ENCODE measurements around the gene TAF4B. TPM values are rescaled to one million over a fixed set of nuclear protein-coding genes. Genes with fewer than 3 reads are reported as not detected.

Gene TAF4B
- total and polyA plus RNA-seq, 10 of the 15 experiments (the other 5 are each of a cell fraction or from before 2014, with no cell fraction given) = 2.3 to 15.0 (median 12.2) TPM

DNA sequence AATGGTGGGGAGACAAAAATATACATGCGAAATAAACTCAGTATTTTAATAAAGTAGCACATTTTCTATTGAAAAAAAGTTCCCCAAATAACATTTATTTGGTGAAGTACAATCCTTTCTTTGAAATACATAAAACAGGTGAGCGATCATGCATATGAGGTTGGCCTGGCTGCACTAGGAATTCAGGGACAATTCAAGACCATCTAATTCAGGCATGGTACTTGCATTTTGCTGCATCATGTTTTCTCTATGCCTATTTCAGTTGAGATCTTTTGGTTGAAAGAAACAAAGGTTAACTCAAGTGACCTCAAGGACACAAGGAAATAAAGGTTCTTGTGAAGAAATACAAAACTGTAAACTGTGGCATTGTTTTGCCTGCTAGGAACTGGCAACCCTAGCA is 19.8 kb upstream of the TAF4B start:
- in situ Hi-C loops (cut with MboI) = no loop called here

More for the DNA sequence above, 19.8 kb upstream of the TAF4B start:
- H3K4me2 ChIP-seq (ENCODE audit: control insufficient read depth, insufficient read depth) = no peak overlapping the region
- BruUV-seq (replicated peaks) = no TSS peak
- no peak for FAIRE-seq
- RAD21 ChIA-PET (ENCODE audit: unreplicated experiment) = interaction anchor here (0.7 kb wide), 1 partner anchor 69 kb away, joined by 3 read pairs; no protein-coding TSS in a partner anchor
- no peak overlapping the region for H3K9ac ChIP-seq (ENCODE audit: control insufficient read depth, insufficient read depth, low read length)
- no peaks in the 10 kb centered on the region for H3K36me3 ChIP-seq (ENCODE audit: control insufficient read depth in 2 of 2, insufficient read depth in 2 of 2, low read length in 1 of 2)
- H3K4me3 ChIP-seq = no peak overlapping the region
- no peaks in the 10 kb centered on the region for H3K4me1 ChIP-seq (ENCODE audit: control insufficient read depth, insufficient read depth, low read length)
- H3K9me3 ChIP-seq (replicated peaks; ENCODE audit: control insufficient read depth, insufficient read depth, low read length) = no peaks in the 10 kb centered on the region
- intact Hi-C loops (cut with micrococcal nuclease; ENCODE audit: unreplicated experiment) = no loop called here
- SMC1A ChIA-PET (ENCODE audit: uncharacterized antibody, unreplicated experiment) = interaction anchor here (0.9 to 2.2 kb wide), 3 partner anchors 10 to 25 kb away, joined by 3 to 5 read pairs (median 4); no protein-coding TSS in a partner anchor
- no peaks in the 10 kb centered on the region for H3K27me3 ChIP-seq (replicated peaks in 1 of 2; ENCODE audit: control insufficient read depth in 2 of 2, insufficient read depth in 2 of 2, low read length in 1 of 2)
- TF ChIP-seq ZNF384 (IDR thresholded peaks at IDR 0.05; ENCODE audit: borderline replicate concordance, low read depth, low read length) (no peak), CBX5 (IDR thresholded peaks at IDR 0.05; ENCODE audit: low read depth) (no peak), NBN (IDR thresholded peaks at IDR 0.05) (no peak), IRF5 (IDR thresholded peaks at IDR 0.05; ENCODE audit: borderline replicate concordance) (no peak), YBX1 (IDR thresholded peaks at IDR 0.05) (no peak), IKZF2 (IDR thresholded peaks at IDR 0.05) (no peak), FOS (IDR thresholded peaks at IDR 0.05; ENCODE audit: borderline replicate concordance, extremely low read depth, insufficient read length) (no peak), MTA2 (IDR thresholded peaks at IDR 0.05; ENCODE audit: low read depth) (no peak), MEF2A (IDR thresholded peaks at IDR 0.05; ENCODE audit: insufficient read depth, low read depth, low read length) (no peak), CHD2 (IDR thresholded peaks at IDR 0.05; ENCODE audit: borderline replicate concordance, low read depth, low read length) (no peak), TCF7 (IDR thresholded peaks at IDR 0.05; ENCODE audit: borderline replicate concordance) (no peak), POLR2AphosphoS2 (IDR thresholded peaks at IDR 0.05; ENCODE audit: low read depth, low read length) (no peak)
- no peak for DNase-seq (ENCODE audit: low read depth, low spot score)
- no peaks in the 10 kb centered on the region for H3K79me2 ChIP-seq (ENCODE audit: control insufficient read depth, insufficient read depth, low read length)
- WGBS (ENCODE audit: insufficient coverage, insufficient replicate concordance, low lambda C conversion rate, missing lambda C conversion rate) = 95% methylated on average over 2 of the region's 2 CpGs
- no peak for ATAC-seq
- POLR2A ChIA-PET = interaction anchor here (0.6 kb wide), 1 partner anchor 38 kb away, joined by 3 read pairs; no protein-coding TSS in a partner anchor
- CTCF ChIA-PET = no interaction called here
- no peaks in the 10 kb centered on the region for H4K20me1 ChIP-seq (ENCODE audit: control insufficient read depth, insufficient read depth)
- no peak overlapping the region for H3K27ac ChIP-seq (ENCODE audit: control insufficient read depth, insufficient read depth)
- H2AFZ ChIP-seq (ENCODE audit: control insufficient read depth, low read depth, low read length) = no peak overlapping the region

Data from GM12878 (cell line).